ENCODE data around the gene NFILZ.

GRCh38 chr19:8595651-8596050 is 34.8 kb upstream of the NFILZ start:
- no peak for TF ChIP-seq CTCF (IDR thresholded peaks at IDR 0.05; ENCODE audit: low read depth, low read length, poor library complexity, severe bottlenecking)
- TF ChIP-seq EZH2phosphoT487 (IDR thresholded peaks at IDR 0.05; ENCODE audit: borderline replicate concordance, low read length) = no peak
